Mononuclear cell (primary cell): ENCODE data around the gene HNRNPA3. TPM values are rescaled to one million over a fixed set of nuclear protein-coding genes. Genes with fewer than 3 reads are reported as not detected.
"Not testable (repeated sequence)": the region's sequence is repeated elsewhere in the genome, so short reads cannot be mapped to it uniquely, and the experiment has no call there.

Experiments used
- H3K27me3 ChIP-seq: 2 replicates; pipeline ENCODE4 v1.6.0; 2011; ENCODE audit warnings: low read length, control low read depth; ENCODE audit not compliant: insufficient read depth
- H3K4me1 ChIP-seq: 2 replicates; pipeline ENCODE4 v1.5.1; 2011; ENCODE audit warnings: mild to moderate bottlenecking, low read length, control low read depth; ENCODE audit not compliant: insufficient read depth
- H3K4me3 ChIP-seq: 2 replicates; pipeline ENCODE4 v1.5.1; 2011; ENCODE audit warnings: mild to moderate bottlenecking, low read length, moderate library complexity
- H3K9me3 ChIP-seq: 2 replicates; pipeline ENCODE4 v1.5.1; 2011; ENCODE audit warnings: low read depth, mild to moderate bottlenecking, control low read depth, low read length
- total RNA-seq: library from RNA; depleted of rRNA; stranded (reverse); fragments of >200 nt; gene quantifications from one replicate; pipeline ENCODE4 v1.2.3, GENCODE V29; 2012

Gene HNRNPA3
- 108 TPM for total RNA-seq

GRCh38 chr2:177212106-177212890 is at the start of gene HNRNPA3:
Gene HNRNPA3, plus strand, starts transcription at chr2:177212794. Its CDS starts 6 bp downstream, at chr2:177212800.
- Histone ChIP-seq H3K4me1 (peaks cover 38% of the 10 kb centered on the region), H3K9me3 (no peaks in the 10 kb centered on the region), H3K27me3 (no peaks in the 10 kb centered on the region), H3K4me3 (peak within 1 kb of the TSS; percentile 88)

DNA sequence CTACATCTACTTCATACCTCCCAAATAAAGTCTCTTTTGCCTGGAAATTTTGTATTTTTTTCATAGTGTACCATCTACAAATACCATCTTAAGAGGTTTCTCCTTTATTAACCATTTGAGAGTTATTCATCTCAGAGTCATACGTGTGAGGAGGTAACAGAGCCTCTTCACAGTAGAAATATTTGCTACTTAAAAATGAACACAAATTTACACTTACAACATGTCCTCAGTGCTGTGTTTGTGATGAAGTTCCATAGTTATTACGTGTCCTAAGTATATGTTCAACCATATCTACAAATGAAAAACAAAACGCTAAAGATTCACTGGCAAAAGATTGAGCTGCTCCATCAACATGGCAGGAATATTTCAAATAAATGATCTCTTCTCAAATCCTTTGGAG is 48.5 kb upstream of the HNRNPA3 start:
- peaks cover 20% of the 10 kb centered on the region for H3K4me1 ChIP-seq
- H3K9me3 ChIP-seq, result no peaks in the 10 kb centered on the region
- H3K27me3 ChIP-seq, result peaks cover 5% of the 10 kb centered on the region
- no peak overlapping the region for H3K4me3 ChIP-seq

DNA sequence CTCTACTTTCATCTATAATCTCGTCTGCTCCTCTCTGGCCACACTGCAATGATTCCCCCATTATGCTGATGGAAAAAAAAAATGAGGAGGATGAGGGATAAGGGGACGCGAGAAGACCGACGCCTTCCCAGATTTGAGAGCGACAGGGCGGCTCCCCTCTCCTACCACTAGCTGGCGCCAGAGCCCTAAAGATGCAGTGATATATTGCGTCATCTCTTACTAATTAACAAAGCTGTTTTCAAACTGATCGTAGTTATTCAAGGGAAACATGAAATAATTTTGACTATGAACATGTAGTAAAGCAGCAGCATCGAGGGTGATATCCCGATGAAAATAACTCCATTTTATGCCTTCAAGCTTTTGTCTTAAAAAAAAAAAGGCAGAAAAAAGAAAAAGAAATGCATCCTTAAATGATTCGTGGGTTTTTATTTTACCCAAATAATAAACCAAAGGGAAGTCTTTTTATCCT is 48.0 kb upstream of the HNRNPA3 start:
- Histone ChIP-seq H3K4me1 (peaks cover 20% of the 10 kb centered on the region), H3K27me3 (peaks cover 5% of the 10 kb centered on the region), H3K9me3 (no peaks in the 10 kb centered on the region), H3K4me3 (peak overlapping the region; percentile 32)

- peaks cover 5% of the 10 kb centered on the region for H3K27me3 ChIP-seq
- peak overlapping the region; percentile 32 for H3K4me3 ChIP-seq
- peaks cover 20% of the 10 kb centered on the region for H3K4me1 ChIP-seq
- H3K9me3 ChIP-seq, result no peaks in the 10 kb centered on the region
Observed at GRCh38 chr2:177165061-177165583, 47.5 kb upstream of the HNRNPA3 start.

- Histone ChIP-seq H3K4me1 (peaks cover 20% of the 10 kb centered on the region), H3K27me3 (peaks cover 5% of the 10 kb centered on the region), H3K9me3 (no peaks in the 10 kb centered on the region), H3K4me3 (no peak overlapping the region)
Observed at GRCh38 chr2:177165721-177166711, 46.6 kb upstream of the HNRNPA3 start.

- H3K27me3 ChIP-seq, result no peaks in the 10 kb centered on the region
- peaks cover 16% of the 10 kb centered on the region for H3K4me1 ChIP-seq
- H3K9me3 ChIP-seq, result no peaks in the 10 kb centered on the region
- no peak overlapping the region for H3K4me3 ChIP-seq
Observed at GRCh38 chr2:177169810-177170514, 42.6 kb upstream of the HNRNPA3 start.

DNA sequence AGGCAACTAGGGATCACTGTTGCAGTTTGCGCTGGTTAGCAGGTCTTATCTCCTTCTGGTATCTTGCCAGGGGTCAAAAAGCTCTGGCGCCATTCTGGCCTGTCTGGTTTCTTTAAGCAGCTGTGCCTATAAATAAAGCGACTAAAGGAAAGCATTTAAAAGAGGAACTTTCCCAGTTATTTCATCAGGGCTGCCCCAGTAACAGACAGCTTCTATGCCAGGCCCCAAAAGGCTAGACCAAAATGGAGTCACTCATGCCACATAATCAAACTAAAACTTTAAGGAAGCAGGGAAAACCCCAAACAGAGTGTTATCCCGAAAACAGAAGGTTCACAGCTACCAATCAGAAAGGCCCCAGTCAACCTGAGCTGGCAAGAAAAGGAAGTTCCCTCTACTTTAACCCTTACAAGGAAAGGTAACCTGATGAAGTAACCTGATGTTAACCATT is 41.2 kb upstream of the HNRNPA3 start:
- Histone ChIP-seq H3K4me1 (peaks cover 2% of the 10 kb centered on the region), H3K27me3 (no peaks in the 10 kb centered on the region), H3K4me3 (no peak overlapping the region), H3K9me3 (no peaks in the 10 kb centered on the region)

- Histone ChIP-seq H3K9me3 (no peaks in the 10 kb centered on the region), H3K27me3 (no peaks in the 10 kb centered on the region), H3K4me1 (no peaks in the 10 kb centered on the region), H3K4me3 (no peak overlapping the region)
Observed at GRCh38 chr2:177172034-177172880, 40.3 kb upstream of the HNRNPA3 start.

DNA sequence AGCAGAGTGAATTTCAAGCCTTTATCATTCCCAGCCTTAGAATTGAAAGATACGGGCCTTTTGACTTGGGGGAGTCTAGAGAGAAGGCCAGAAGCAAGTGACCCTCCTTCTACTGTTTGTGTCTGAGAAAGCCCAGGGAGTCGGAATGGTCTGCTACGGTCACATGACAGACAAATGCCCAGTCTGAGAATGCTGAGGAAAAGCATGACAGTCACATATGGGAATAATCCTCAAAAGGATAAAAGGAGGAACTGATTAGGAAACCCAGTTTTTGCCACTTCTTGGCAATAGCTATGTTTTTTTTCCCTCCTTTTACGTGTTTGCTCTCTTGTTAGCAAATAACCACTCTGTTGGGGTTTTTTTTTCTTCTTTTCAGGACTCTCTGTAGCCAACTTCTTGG is 38.1 kb upstream of the HNRNPA3 start:
- H3K4me1 ChIP-seq, result no peaks in the 10 kb centered on the region
- H3K4me3 ChIP-seq, result no peak overlapping the region
- H3K9me3 ChIP-seq, result no peaks in the 10 kb centered on the region
- H3K27me3 ChIP-seq, result no peaks in the 10 kb centered on the region

DNA sequence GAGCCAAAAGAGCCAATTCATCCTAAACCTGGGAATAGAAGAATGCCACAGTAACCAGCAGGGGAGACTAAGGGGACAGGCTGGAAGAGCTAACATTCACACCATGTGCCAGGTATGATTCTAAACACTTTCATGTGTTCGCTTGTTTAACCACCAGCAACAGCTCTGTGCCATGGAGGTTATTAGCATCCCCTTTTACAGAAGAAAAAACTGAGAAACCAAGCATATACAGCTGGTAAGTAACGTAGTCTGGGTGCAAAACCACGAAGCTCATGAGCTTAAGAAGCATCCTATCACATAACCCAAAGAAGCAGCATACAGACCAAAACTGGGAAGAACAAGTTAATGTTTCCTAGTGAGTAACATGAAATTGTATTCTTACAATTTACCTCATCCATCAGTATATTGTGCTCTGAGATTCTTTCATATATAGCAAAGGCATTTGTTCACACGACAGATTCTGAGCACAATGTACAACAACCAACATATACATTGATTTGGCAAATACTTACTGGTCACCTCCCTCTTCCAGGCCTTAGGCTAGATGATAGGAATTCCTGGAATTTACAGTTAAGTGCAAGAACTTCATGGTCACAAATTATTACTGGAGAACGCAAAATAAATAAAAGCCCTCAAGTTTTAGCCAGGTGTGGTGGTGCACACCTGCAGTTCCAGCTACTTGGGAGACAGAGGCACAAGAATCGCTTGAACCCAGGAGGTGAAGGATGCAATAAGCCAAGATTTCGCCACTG is 36.5 kb upstream of the HNRNPA3 start:
- H3K4me1 ChIP-seq, result no peaks in the 10 kb centered on the region
- H3K27me3 ChIP-seq, result no peaks in the 10 kb centered on the region
- H3K9me3 ChIP-seq, result no peaks in the 10 kb centered on the region
- no peak overlapping the region for H3K4me3 ChIP-seq

DNA sequence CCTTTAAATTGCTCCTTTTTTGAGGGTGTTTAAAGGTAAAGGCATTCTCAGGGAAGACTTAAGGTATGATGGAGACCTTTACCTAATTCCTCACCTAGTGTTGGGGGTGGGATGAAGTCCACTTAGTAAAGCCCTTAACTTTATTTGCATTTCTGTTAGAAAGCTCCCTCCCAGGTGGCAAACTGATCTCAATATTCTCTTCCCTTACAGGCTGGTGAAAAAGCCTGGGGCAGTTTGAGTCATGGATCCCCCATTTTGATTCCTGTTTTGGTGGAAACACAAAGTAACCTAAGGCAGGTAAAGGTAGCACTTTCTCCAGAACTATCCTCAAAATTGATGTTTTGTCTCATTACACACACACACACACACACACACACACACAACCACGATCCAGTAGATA is 33.8 kb upstream of the HNRNPA3 start:
- H3K4me1 ChIP-seq, result no peaks in the 10 kb centered on the region
- no peaks in the 10 kb centered on the region for H3K9me3 ChIP-seq
- no peak overlapping the region for H3K4me3 ChIP-seq
- H3K27me3 ChIP-seq, result no peaks in the 10 kb centered on the region

DNA sequence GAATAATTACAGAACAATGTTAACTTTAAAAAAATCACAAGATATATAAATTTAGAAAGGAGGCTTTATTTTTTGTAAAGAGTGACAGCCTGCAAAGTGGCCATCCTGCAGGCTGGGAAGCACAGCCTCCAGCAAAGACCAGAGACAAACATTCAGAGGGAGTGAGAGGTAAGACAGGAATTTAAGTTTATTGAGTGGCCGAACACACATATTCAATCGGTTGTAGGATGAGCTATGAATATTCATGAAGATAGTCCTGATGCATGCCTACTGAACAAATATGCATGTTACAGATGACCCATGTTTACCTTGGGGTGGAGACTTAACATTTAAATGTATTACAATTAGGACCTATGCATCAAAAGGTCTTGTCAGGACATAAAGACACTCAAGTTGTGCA is 33.4 kb upstream of the HNRNPA3 start:
- H3K27me3 ChIP-seq, result no peaks in the 10 kb centered on the region
- no peaks in the 10 kb centered on the region for H3K4me1 ChIP-seq
- H3K4me3 ChIP-seq, result no peak overlapping the region
- no peaks in the 10 kb centered on the region for H3K9me3 ChIP-seq

GRCh38 chr2:177179671-177180070 is 32.9 kb upstream of the HNRNPA3 start:
- not testable (repeated sequence) for H3K9me3 ChIP-seq, H3K4me1 ChIP-seq, H3K27me3 ChIP-seq, H3K4me3 ChIP-seq
